Activated naive CD8-positive, alpha-beta T cell (primary cell): ENCODE measurements around the gene SLC38A10.

Experiments used
- H3K27ac Mint-ChIP-seq: one replicate; pipeline ENCODE4 v1.8.0; 2021; ENCODE audit warnings: mixed read lengths
- H3K27me3 Mint-ChIP-seq: one replicate; pipeline ENCODE4 v1.8.0; 2021; ENCODE audit warnings: mixed read lengths
- H3K36me3 Mint-ChIP-seq: one replicate; pipeline ENCODE4 v1.8.0; 2021; ENCODE audit warnings: mixed read lengths
- H3K4me1 Mint-ChIP-seq: one replicate; pipeline ENCODE4 v1.8.0; 2021; ENCODE audit warnings: low read depth, mixed read lengths
- H3K4me3 Mint-ChIP-seq: one replicate; pipeline ENCODE4 v1.8.0; 2021; ENCODE audit warnings: mild to moderate bottlenecking, mixed read lengths
- H3K9me3 Mint-ChIP-seq: one replicate; pipeline ENCODE4 v1.8.0; 2021; ENCODE audit warnings: low read depth, mixed read lengths

The SLC38A10 gene

GRCh38 chr17:81298991-81299738 lies 4.1 kb upstream of the SLC38A10 start:
- peaks cover 14% of the 10 kb centered on the region for H3K4me1 Mint-ChIP-seq
- H3K27ac Mint-ChIP-seq, result no peak overlapping the region
- no peaks in the 10 kb centered on the region for H3K9me3 Mint-ChIP-seq
- H3K4me3 Mint-ChIP-seq, result no peak overlapping the region
- no peaks in the 10 kb centered on the region for H3K27me3 Mint-ChIP-seq
- no peaks in the 10 kb centered on the region for H3K36me3 Mint-ChIP-seq

GRCh38 chr17:81298325-81298990 lies 3.4 kb upstream of the SLC38A10 start:
- Mint-ChIP-seq H3K27me3 (no peaks in the 10 kb centered on the region), H3K4me3 (no peak overlapping the region), H3K27ac (no peak overlapping the region), H3K9me3 (no peaks in the 10 kb centered on the region), H3K36me3 (no peaks in the 10 kb centered on the region), H3K4me1 (peaks cover 19% of the 10 kb centered on the region)

GRCh38 chr17:81295676-81296381 lies 722 bp upstream of the SLC38A10 start:
- H3K4me3 Mint-ChIP-seq, result peak overlapping the region; percentile 95
- H3K27ac Mint-ChIP-seq, result peak overlapping the region; percentile 92
- no peaks in the 10 kb centered on the region for H3K9me3 Mint-ChIP-seq
- H3K27me3 Mint-ChIP-seq, result no peaks in the 10 kb centered on the region
- peaks cover 33% of the 10 kb centered on the region for H3K4me1 Mint-ChIP-seq
- H3K36me3 Mint-ChIP-seq, result no peaks in the 10 kb centered on the region

- no peaks in the 10 kb centered on the region for H3K27me3 Mint-ChIP-seq
- peak overlapping the region; percentile 91 for H3K4me3 Mint-ChIP-seq
- H3K36me3 Mint-ChIP-seq, result no peaks in the 10 kb centered on the region
- H3K4me1 Mint-ChIP-seq, result peaks cover 33% of the 10 kb centered on the region
- peak overlapping the region; percentile 84 for H3K27ac Mint-ChIP-seq
- no peaks in the 10 kb centered on the region for H3K9me3 Mint-ChIP-seq
Measured at GRCh38 chr17:81294512-81295030, 536 bp downstream of the SLC38A10 start.

GRCh38 chr17:81292450-81292849 lies 2.7 kb downstream of the SLC38A10 start:
- Mint-ChIP-seq H3K36me3 (no peaks in the 10 kb centered on the region), H3K27me3 (no peaks in the 10 kb centered on the region), H3K27ac (no peak overlapping the region), H3K4me3 (no peak overlapping the region), H3K4me1 (peaks cover 33% of the 10 kb centered on the region), H3K9me3 (no peaks in the 10 kb centered on the region)

- Mint-ChIP-seq H3K27me3 (no peaks in the 10 kb centered on the region), H3K4me3 (peak overlapping the region; percentile 32), H3K4me1 (peaks cover 36% of the 10 kb centered on the region), H3K9me3 (no peaks in the 10 kb centered on the region), H3K27ac (peak overlapping the region; percentile 16), H3K36me3 (no peaks in the 10 kb centered on the region)
Measured at GRCh38 chr17:81291662-81292061, 3.4 kb downstream of the SLC38A10 start.

GRCh38 chr17:81290230-81290629 lies 4.9 kb downstream of the SLC38A10 start:
- Mint-ChIP-seq H3K4me3 (no peak overlapping the region), H3K27ac (no peak overlapping the region), H3K27me3 (no peaks in the 10 kb centered on the region), H3K4me1 (peaks cover 33% of the 10 kb centered on the region), H3K9me3 (no peaks in the 10 kb centered on the region), H3K36me3 (no peaks in the 10 kb centered on the region)

- Mint-ChIP-seq H3K27ac (no peak overlapping the region), H3K4me1 (peaks cover 38% of the 10 kb centered on the region), H3K4me3 (no peak overlapping the region), H3K27me3 (no peaks in the 10 kb centered on the region), H3K36me3 (no peaks in the 10 kb centered on the region), H3K9me3 (no peaks in the 10 kb centered on the region)
Measured at GRCh38 chr17:81289627-81290026, 5.5 kb downstream of the SLC38A10 start.

GRCh38 chr17:81288715-81289114 lies 6.4 kb downstream of the SLC38A10 start:
- H3K4me1 Mint-ChIP-seq, result peaks cover 35% of the 10 kb centered on the region
- no peak overlapping the region for H3K4me3 Mint-ChIP-seq
- no peaks in the 10 kb centered on the region for H3K27me3 Mint-ChIP-seq
- H3K36me3 Mint-ChIP-seq, result peaks cover 2% of the 10 kb centered on the region
- peak overlapping the region; percentile 34 for H3K27ac Mint-ChIP-seq
- H3K9me3 Mint-ChIP-seq, result no peaks in the 10 kb centered on the region

- Mint-ChIP-seq H3K9me3 (no peaks in the 10 kb centered on the region), H3K4me1 (peaks cover 31% of the 10 kb centered on the region), H3K4me3 (no peak overlapping the region), H3K36me3 (peaks cover 2% of the 10 kb centered on the region), H3K27me3 (no peaks in the 10 kb centered on the region), H3K27ac (no peak overlapping the region)
Measured at GRCh38 chr17:81287741-81288430, 7.2 kb downstream of the SLC38A10 start.

GRCh38 chr17:81287152-81287551 lies 8.0 kb downstream of the SLC38A10 start:
- Mint-ChIP-seq H3K4me3 (no peak overlapping the region), H3K27me3 (no peaks in the 10 kb centered on the region), H3K4me1 (peaks cover 27% of the 10 kb centered on the region)

GRCh38 chr17:81286491-81287145 lies 8.5 kb downstream of the SLC38A10 start:
- peak overlapping the region; percentile 94 for H3K27ac Mint-ChIP-seq
- H3K9me3 Mint-ChIP-seq, result no peaks in the 10 kb centered on the region
- no peaks in the 10 kb centered on the region for H3K27me3 Mint-ChIP-seq
- H3K4me3 Mint-ChIP-seq, result peak overlapping the region; percentile 84
- peaks cover 2% of the 10 kb centered on the region for H3K36me3 Mint-ChIP-seq
- H3K4me1 Mint-ChIP-seq, result peaks cover 25% of the 10 kb centered on the region

More at GRCh38 chr17:81287152-81287551, 8.0 kb downstream of the SLC38A10 start:
- Mint-ChIP-seq H3K36me3 (peaks cover 2% of the 10 kb centered on the region), H3K9me3 (no peaks in the 10 kb centered on the region), H3K27ac (peak overlapping the region; percentile 70)

GRCh38 chr17:81285894-81286293 lies 9.2 kb downstream of the SLC38A10 start:
- Mint-ChIP-seq H3K4me3 (peak overlapping the region; percentile 84), H3K27ac (peak overlapping the region; percentile 94), H3K27me3 (no peaks in the 10 kb centered on the region), H3K36me3 (peaks cover 2% of the 10 kb centered on the region), H3K4me1 (peaks cover 19% of the 10 kb centered on the region), H3K9me3 (no peaks in the 10 kb centered on the region)

- Mint-ChIP-seq H3K4me1 (peaks cover 19% of the 10 kb centered on the region), H3K27me3 (no peaks in the 10 kb centered on the region), H3K27ac (peak overlapping the region; percentile 94), H3K4me3 (peak overlapping the region; percentile 84), H3K9me3 (no peaks in the 10 kb centered on the region), H3K36me3 (peaks cover 3% of the 10 kb centered on the region)
Measured at GRCh38 chr17:81285179-81285878, 9.8 kb downstream of the SLC38A10 start.
